Measurements from ENCODE around the gene PHKA2. TPM values are rescaled to one million over a fixed set of nuclear protein-coding genes. Genes with fewer than 3 reads are reported as not detected.

The PHKA2 gene
- total RNA-seq, 4 donors from 2014 or later, result 18.0 to 32.7 (median 26.6) TPM

DNA sequence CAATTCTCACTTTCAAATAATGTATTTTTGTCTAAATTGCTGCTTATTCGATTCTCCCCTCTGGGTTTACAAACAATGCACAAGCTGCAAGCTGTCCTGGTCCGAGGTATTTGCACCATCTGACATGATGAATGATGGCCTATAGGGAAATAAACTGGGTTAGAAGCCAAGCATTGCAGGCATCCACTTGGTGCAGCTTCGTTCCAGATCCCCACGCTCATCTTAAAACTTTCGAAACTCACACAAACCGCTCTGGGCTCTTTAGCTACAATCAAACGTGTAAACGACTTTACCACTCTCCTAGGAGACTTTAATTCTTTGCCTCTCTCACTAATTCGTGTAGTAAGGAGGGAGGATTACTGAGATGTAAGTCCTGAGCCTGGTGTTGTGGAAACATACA, 19.0 kb downstream of the PHKA2 start:
- Histone ChIP-seq H3K36me3 (no peaks in the 10 kb centered on the region), H3K9me3 (no peaks in the 10 kb centered on the region), H3K27ac (no peak overlapping the region), H3K27me3 (no peaks in the 10 kb centered on the region), H3K4me3 (no peak overlapping the region), H3K4me1 (no peaks in the 10 kb centered on the region)
- WGBS, 2 donors, result 41 to 58% methylated on average over 9 of the region's 9 CpGs
- no peak for TF ChIP-seq POLR2A (IDR thresholded peaks at IDR 0.05)
- TF ChIP-seq, protein P1, sequence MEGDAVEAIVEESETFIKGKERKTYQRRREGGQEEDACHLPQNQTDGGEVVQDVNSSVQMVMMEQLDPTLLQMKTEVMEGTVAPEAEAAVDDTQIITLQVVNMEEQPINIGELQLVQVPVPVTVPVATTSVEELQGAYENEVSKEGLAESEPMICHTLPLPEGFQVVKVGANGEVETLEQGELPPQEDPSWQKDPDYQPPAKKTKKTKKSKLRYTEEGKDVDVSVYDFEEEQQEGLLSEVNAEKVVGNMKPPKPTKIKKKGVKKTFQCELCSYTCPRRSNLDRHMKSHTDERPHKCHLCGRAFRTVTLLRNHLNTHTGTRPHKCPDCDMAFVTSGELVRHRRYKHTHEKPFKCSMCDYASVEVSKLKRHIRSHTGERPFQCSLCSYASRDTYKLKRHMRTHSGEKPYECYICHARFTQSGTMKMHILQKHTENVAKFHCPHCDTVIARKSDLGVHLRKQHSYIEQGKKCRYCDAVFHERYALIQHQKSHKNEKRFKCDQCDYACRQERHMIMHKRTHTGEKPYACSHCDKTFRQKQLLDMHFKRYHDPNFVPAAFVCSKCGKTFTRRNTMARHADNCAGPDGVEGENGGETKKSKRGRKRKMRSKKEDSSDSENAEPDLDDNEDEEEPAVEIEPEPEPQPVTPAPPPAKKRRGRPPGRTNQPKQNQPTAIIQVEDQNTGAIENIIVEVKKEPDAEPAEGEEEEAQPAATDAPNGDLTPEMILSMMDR (IDR thresholded peaks at IDR 0.05), result no peak
- TF ChIP-seq EP300 (IDR thresholded peaks at IDR 0.05), result no peak
- no peak for DNase-seq (ENCODE audit: low spot score in 2 of 2)

DNA sequence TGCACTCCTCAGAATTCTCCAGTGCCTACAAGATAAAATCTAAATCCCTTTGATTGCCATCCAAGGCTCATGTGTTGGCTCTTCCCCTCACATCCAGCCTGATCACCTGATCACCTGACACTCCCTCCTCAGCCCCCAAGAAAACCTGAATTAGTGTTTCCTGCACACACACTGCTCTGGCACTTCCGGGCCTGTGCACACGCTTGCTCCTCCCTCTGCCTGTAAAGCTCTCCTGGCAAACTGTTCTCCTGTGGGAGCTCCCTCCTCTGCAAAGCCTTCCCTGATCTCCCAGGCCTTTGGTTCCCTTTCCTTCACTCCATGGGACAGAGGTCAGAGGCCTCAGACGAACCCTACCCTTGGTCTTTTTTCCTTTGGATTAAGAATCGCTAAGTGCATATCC, 19.9 kb downstream of the PHKA2 start:
- H3K27me3 ChIP-seq, result no peaks in the 10 kb centered on the region
- H3K9me3 ChIP-seq, result no peaks in the 10 kb centered on the region
- no peaks in the 10 kb centered on the region for H3K4me1 ChIP-seq
- TF ChIP-seq, protein P1 (IDR thresholded peaks at IDR 0.05), result no peak
- TF ChIP-seq POLR2A (IDR thresholded peaks at IDR 0.05), result no peak
- no peak for TF ChIP-seq EP300 (IDR thresholded peaks at IDR 0.05)
- no peak overlapping the region for H3K27ac ChIP-seq
- H3K4me3 ChIP-seq, result no peak overlapping the region
- H3K36me3 ChIP-seq, result no peaks in the 10 kb centered on the region
- 57 to 65% methylated on average over 4 of the region's 4 CpGs for WGBS, 2 donors
- no peak for DNase-seq (ENCODE audit: low spot score in 2 of 2)

DNA sequence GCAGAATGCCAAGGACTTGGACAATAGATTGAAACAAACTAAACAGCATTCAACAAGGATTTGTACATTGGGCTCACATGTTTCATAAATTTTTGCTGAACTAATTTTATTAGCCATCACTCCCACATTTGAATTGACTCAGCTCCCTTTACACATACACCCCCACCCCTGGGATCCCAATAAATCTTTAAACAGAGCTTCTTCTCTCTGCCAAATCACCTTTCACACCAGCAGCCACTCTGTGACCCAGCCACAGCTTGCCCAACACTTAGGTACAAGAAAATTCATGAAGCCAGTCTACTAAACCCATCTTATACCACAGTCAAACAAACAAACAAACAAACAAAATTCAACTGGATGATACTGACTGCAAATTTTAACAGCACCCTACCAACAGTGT, 21.6 kb downstream of the PHKA2 start:
- no peaks in the 10 kb centered on the region for H3K4me1 ChIP-seq
- H3K4me3 ChIP-seq, result no peak overlapping the region
- no peaks in the 10 kb centered on the region for H3K36me3 ChIP-seq
- DNase-seq (ENCODE audit: low spot score in 2 of 2), result no peak
- no peaks in the 10 kb centered on the region for H3K9me3 ChIP-seq
- no peak overlapping the region for H3K27ac ChIP-seq
- no peaks in the 10 kb centered on the region for H3K27me3 ChIP-seq
- TF ChIP-seq POLR2A (IDR thresholded peaks at IDR 0.05) (no peak), EP300 (IDR thresholded peaks at IDR 0.05) (no peak)
- TF ChIP-seq, protein P1 (IDR thresholded peaks at IDR 0.05), result no peak

DNA sequence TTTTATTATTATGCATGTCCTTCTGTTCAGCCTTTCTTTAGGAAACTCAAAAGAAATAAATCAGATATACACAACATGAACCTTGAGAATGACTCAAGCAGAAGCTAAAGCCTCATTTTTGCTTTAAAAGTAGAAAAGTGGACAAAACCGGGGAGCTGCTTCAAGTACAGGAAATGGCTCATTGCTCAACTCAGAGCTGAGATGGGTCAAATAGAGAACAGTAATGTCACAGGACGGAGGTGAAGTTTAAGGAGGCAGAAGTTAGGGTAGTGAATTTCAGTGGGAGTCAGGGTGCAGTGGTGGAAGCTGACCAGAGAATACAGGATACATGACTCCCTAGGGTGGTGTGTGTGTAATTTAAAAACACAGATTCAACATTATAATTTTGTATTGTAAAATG, 22.2 kb downstream of the PHKA2 start:
- H3K27ac ChIP-seq, result no peak overlapping the region
- H3K4me1 ChIP-seq, result no peaks in the 10 kb centered on the region
- no peaks in the 10 kb centered on the region for H3K9me3 ChIP-seq
- H3K27me3 ChIP-seq, result no peaks in the 10 kb centered on the region
- no peak for DNase-seq (ENCODE audit: low spot score in 2 of 2)
- no peaks in the 10 kb centered on the region for H3K36me3 ChIP-seq
- 62 to 64% methylated on average over 2 of the region's 2 CpGs for WGBS, 2 donors
- H3K4me3 ChIP-seq, result no peak overlapping the region
- TF ChIP-seq, protein P1 (IDR thresholded peaks at IDR 0.05), result no peak
- TF ChIP-seq POLR2A (IDR thresholded peaks at IDR 0.05) (no peak), EP300 (IDR thresholded peaks at IDR 0.05) (no peak)

DNA sequence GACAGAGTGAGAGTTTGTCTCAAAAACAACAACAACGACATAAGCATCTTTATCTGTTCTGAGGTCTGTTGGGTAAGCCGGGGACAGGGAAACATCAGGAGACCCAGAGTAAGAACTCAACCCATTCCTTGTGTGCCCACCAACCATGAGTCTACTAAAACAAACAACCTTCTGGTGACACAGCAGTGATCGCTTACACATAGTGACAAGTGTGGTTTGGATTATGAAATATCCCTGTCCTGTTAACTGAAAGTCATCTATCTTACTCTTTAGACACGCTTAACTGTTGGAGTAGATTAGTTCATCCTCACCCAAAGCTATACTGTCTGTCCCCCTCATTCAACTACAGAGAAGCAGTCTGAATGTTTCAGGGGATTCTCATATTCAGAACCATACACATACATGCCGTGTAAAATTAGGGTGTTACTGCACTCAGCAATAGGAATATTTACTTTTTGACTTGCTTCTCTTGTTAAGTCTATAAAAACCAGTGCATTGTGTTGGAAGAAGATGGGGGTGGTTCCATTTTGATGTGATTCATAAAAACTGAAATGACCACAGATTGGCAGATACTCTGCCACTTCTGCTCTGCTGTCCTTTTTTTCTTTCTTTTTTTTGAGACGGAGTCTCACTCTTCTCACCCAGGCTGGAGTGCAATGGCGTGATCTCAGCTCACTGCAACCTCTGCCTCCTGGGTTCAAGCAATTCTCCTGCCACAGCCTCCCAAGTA, 27.4 kb downstream of the PHKA2 start:
- no peaks in the 10 kb centered on the region for H3K9me3 ChIP-seq
- 83 to 84% methylated on average over 7 of the region's 7 CpGs for WGBS, 2 donors
- DNase-seq (ENCODE audit: low spot score in 2 of 2), result no peak
- no peaks in the 10 kb centered on the region for H3K27me3 ChIP-seq
- H3K4me1 ChIP-seq, result no peaks in the 10 kb centered on the region
- TF ChIP-seq POLR2A (IDR thresholded peaks at IDR 0.05) (no peak), EP300 (IDR thresholded peaks at IDR 0.05) (no peak)
- TF ChIP-seq, protein P1 (IDR thresholded peaks at IDR 0.05), result no peak
- peaks cover 0 to 1% (median 0%) of the 10 kb centered on the region in 3 donors for H3K36me3 ChIP-seq
- H3K27ac ChIP-seq, result no peak overlapping the region
- no peak overlapping the region for H3K4me3 ChIP-seq
